ENCODE data around the gene RAD51C.

GRCh38 chr17:58680038-58680369 lies 12.4 kb upstream of the RAD51C start:
- no peak for TF ChIP-seq MAX (IDR thresholded peaks at IDR 0.05)
- TF ChIP-seq MYC (IDR thresholded peaks at IDR 0.05; ENCODE audit: borderline replicate concordance, low read length): no peak

Data from A549 (cell line).